GM12878 (cell line): ENCODE measurements around the gene RPAP3. TPM values are rescaled to one million over a fixed set of nuclear protein-coding genes. Genes with fewer than 3 reads are reported as not detected.
A peak's percentile ranks its signal among the peaks of the same experiment; 100 is the strongest.

Experiments
- ATAC-seq: fragments of 200-7000 bp; cut with Tn5 transposase; 3 replicates; pipeline ENCODE4 v1.9.1; 2020; ENCODE audit warnings: mild to moderate bottlenecking, moderate library complexity
- BruUV-seq: library from RNA; stranded (reverse); fragments of 400-500 nt; replicated peaks from 2 replicates; lab custom pipeline; 2021; lab: Mats Ljungman, UMichigan
- CTCF ChIA-PET: fragments of 300-600 bp; sonication (Branson Sonifier 250); formaldehyde crosslinking; extraction: SDS; loops from one replicate; lab custom pipeline; 2021; ENCODE audit warnings: inconsistent platforms; lab: Yijun Ruan, JAX
- POLR2A ChIA-PET: fragments of 350-600 bp; formaldehyde crosslinking; extraction: SDS; loops from one replicate; lab custom pipeline; 2021; ENCODE audit warnings: inconsistent platforms; lab: Charles Lee
- RAD21 ChIA-PET: fragments of 300-600 bp; sonication (Branson Sonifier 250); formaldehyde crosslinking; loops from one replicate; lab custom pipeline; 2023; ENCODE audit warnings: antibody characterized with exemption; ENCODE audit not compliant: unreplicated experiment; lab: Charles Lee
- SMC1A ChIA-PET: fragments of 300-600 bp; sonication (Branson Sonifier 250); formaldehyde crosslinking; loops from one replicate; lab custom pipeline; 2023; ENCODE audit not compliant: unreplicated experiment, uncharacterized antibody; lab: Charles Lee
- DNase-seq: peaks from one replicate; pipeline ENCODE4 v3.0.0-alpha.2; 2011; ENCODE audit warnings: low read depth, low spot score
- FAIRE-seq: peaks from 3 replicates; lab custom pipeline; 2011; peaks lifted over from hg19 to GRCh38; lab: Jason Lieb, UNC
- H2AFZ ChIP-seq: 2 replicates; pipeline ENCODE4 v1.6.0; 2011; ENCODE audit warnings: low read depth, low read length, control low read depth; ENCODE audit not compliant: control insufficient read depth
- H3K27ac ChIP-seq: 2 replicates; pipeline ENCODE4 v1.5.1; 2011; ENCODE audit warnings: control low read depth; ENCODE audit not compliant: control insufficient read depth, insufficient read depth
- H3K27me3 ChIP-seq, 2 experiments: replicated peaks in 1 of 2; 2 replicates each; pipeline versions ENCODE4 v1.6.0 to v1.6.1; 2011; ENCODE audit warnings: low read length in 1 of 2; ENCODE audit not compliant: control insufficient read depth in 2 of 2, insufficient read depth in 2 of 2
- H3K36me3 ChIP-seq, 2 experiments: 2 replicates each; pipeline ENCODE4 v1.5.1; 2011; ENCODE audit warnings: low read length in 1 of 2; ENCODE audit not compliant: control insufficient read depth in 2 of 2, insufficient read depth in 2 of 2
- H3K4me1 ChIP-seq: 2 replicates; pipeline ENCODE4 v1.6.1; 2011; ENCODE audit warnings: mild to moderate bottlenecking, low read length, moderate library complexity, mixed read lengths; ENCODE audit not compliant: control insufficient read depth, insufficient read depth
- H3K4me2 ChIP-seq: 2 replicates; pipeline ENCODE4 v1.6.0; 2011; ENCODE audit warnings: control low read depth; ENCODE audit not compliant: control insufficient read depth, insufficient read depth
- H3K4me3 ChIP-seq: fragments of 200-600 bp; sonication (generic); 2 replicates; pipeline ENCODE4 v1.5.1; 2016
- H3K79me2 ChIP-seq: 2 replicates; pipeline ENCODE4 v1.6.0; 2011; ENCODE audit warnings: low read length; ENCODE audit not compliant: control insufficient read depth, insufficient read depth
- H3K9ac ChIP-seq: 2 replicates; pipeline ENCODE4 v1.8.0; 2011; ENCODE audit warnings: low read length, control low read depth, mixed read lengths; ENCODE audit not compliant: control insufficient read depth, insufficient read depth
- H3K9me3 ChIP-seq: replicated peaks from 3 replicates; pipeline ENCODE4 v1.5.1; 2011; ENCODE audit warnings: mild to moderate bottlenecking, low read length; ENCODE audit not compliant: control insufficient read depth, insufficient read depth
- H4K20me1 ChIP-seq: 2 replicates; pipeline ENCODE4 v1.6.0; 2011; ENCODE audit not compliant: control insufficient read depth, insufficient read depth
- BHLHE40 ChIP-seq, 2 experiments: fragments of 450-650 bp in 1 of 2; IDR thresholded peaks; 2 replicates each; pipeline ENCODE4 v1.6.1; 2011 to 2017; ENCODE audit warnings: low read depth in 2 of 2, borderline replicate concordance in 1 of 2, improper control_type of control experiment in 1 of 2, low read length in 1 of 2, mild to moderate bottlenecking in 1 of 2
- IKZF1 ChIP-seq: fragments of 450-650 bp; conservative IDR thresholded peaks from 2 replicates; pipeline ENCODE4 v1.6.1; 2017; ENCODE audit warnings: antibody characterized with exemption, mild to moderate bottlenecking
- IKZF2 ChIP-seq, 2 experiments: fragments of 450-650 bp; IDR thresholded peaks; 2 replicates each; pipeline ENCODE4 v1.6.1; 2017; ENCODE audit warnings: mild to moderate bottlenecking in 2 of 2, moderate library complexity in 2 of 2
- JUND ChIP-seq: IDR thresholded peaks from 2 replicates; pipeline ENCODE4 v1.6.1; 2012; ENCODE audit warnings: low read depth, mild to moderate bottlenecking, low read length, improper control_type of control experiment, moderate library complexity
- RB1 ChIP-seq: fragments of 450-650 bp; formaldehyde crosslinking; IDR thresholded peaks from 2 replicates; pipeline ENCODE4 v1.6.1; 2017; ENCODE audit warnings: mild to moderate bottlenecking, borderline replicate concordance
- SPI1 ChIP-seq: IDR thresholded peaks from 2 replicates; pipeline ENCODE4 v1.6.1; 2011; ENCODE audit warnings: low read depth, mild to moderate bottlenecking, low read length, moderate library complexity, borderline replicate concordance; ENCODE audit not compliant: insufficient read depth
- TCF3 ChIP-seq: IDR thresholded peaks from 2 replicates; pipeline ENCODE4 v1.6.1; 2012; ENCODE audit warnings: low read depth, mild to moderate bottlenecking, low read length, borderline replicate concordance; ENCODE audit not compliant: insufficient read depth
- ZNF24 ChIP-seq: fragments of 450-650 bp; IDR thresholded peaks from 2 replicates; pipeline ENCODE4 v1.6.1; 2017; ENCODE audit warnings: antibody characterized with exemption, mild to moderate bottlenecking
- WGBS: methylation state at CpG from one replicate; pipeline ENCODE4 v1.1.6; 2016; ENCODE audit warnings: low lambda C conversion rate; ENCODE audit not compliant: insufficient replicate concordance, insufficient coverage; ENCODE audit errors: missing lambda C conversion rate; 5-methylcytosine and 5-hydroxymethylcytosine counted together
- in situ Hi-C: fragments of 300-500 bp; cut with MboI; formaldehyde crosslinking; loops from 9 replicates; pipeline ENCODE4 v1.14.3; 2018; ENCODE audit warnings: mixed read lengths
- intact Hi-C: fragments of 100-400 bp; cut with micrococcal nuclease; formaldehyde crosslinking; loops from one replicate; pipeline ENCODE4 v1.14.2; 2022; ENCODE audit not compliant: unreplicated experiment
- polyA plus RNA-seq, 11 experiments: library from polyadenylated mRNA; depleted of rRNA in 4 of 11; unstranded in 6 of 11; stranded (reverse) in 5 of 11; fragments of >200 nt; fragmentation: Nextera tagmentation in 4 of 11; fragmentation: Illumina TruSeq in 1 of 11; extraction: Ambion mirVana in 4 of 11; extraction: Trizol in 1 of 11; gene quantifications; 1 replicate in 1 of 11; 2 replicates in 10 of 11; pipeline versions ENCODE4 v1.2.1 to v1.2.3, GENCODE V29; 2011 to 2016; ENCODE audit warnings: inconsistent platforms in 2 of 11, missing spikeins in 2 of 11, low read depth in 1 of 11
- total RNA-seq, 4 experiments: library from RNA; depleted of rRNA in 3 of 4; stranded (reverse); fragments of >200 nt in 3 of 4; fragmentation: Illumina TruSeq in 1 of 4; extraction: Trizol in 1 of 4; gene quantifications; 2 replicates each; pipeline versions ENCODE4 v1.2.1 to v1.2.3, GENCODE V29; 2013 to 2021
- TF ChIP-seq, protein P1 (sequence below): IDR thresholded peaks from 2 replicates; pipeline ENCODE4 v1.6.1; 2012; ENCODE audit warnings: low read depth, low read length, improper control_type of control experiment

Gene RPAP3
- total and polyA plus RNA-seq, 10 of the 15 experiments (the other 5 are each of a cell fraction or from before 2014, with no cell fraction given): 14.1 to 50.6 (median 28.4) TPM

DNA sequence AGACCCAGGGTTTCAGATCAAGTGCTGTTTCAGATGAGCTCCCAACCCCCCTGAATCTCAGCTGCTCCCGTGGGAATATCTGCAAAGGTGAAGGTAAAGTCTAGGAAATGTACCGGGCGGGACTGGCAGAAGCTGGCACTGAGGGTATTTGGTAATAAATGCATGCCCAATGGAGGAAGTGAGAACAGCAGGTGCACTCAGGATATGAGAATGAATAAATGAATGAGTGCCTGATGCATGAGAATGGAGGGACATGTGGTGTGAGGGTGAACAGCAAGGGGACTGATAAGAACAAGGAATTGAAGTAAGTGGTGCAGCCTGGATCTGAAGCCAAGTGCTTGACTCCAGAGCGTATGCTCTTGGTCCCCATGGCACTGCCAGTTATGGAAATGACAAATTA, 41.3 kb upstream of the RPAP3 start:
- SMC1A ChIA-PET: interaction anchor here (1.0 to 10.3 kb wide), 2 partner anchors 11 to 19 kb away, joined by 3 to 277 read pairs; partner anchors contain the start of gene RAPGEF3
- peaks cover 5% of the 10 kb centered on the region; the same call in 1 of the 2 replicates for H3K4me1 ChIP-seq
- no peak for FAIRE-seq
- TF ChIP-seq RB1: no peak
- no peak for TF ChIP-seq BHLHE40 (IDR thresholded peaks at IDR 0.05; ENCODE audit: borderline replicate concordance in 1 of 2, low read depth in 2 of 2, low read length in 1 of 2)
- no peak for TF ChIP-seq IKZF1
- TF ChIP-seq TCF3: peak; percentile 58; the same call in 1 of the 2 replicates
- TF ChIP-seq JUND: no peak
- peak; percentile 86 for TF ChIP-seq ZNF24
- TF ChIP-seq, protein P1, sequence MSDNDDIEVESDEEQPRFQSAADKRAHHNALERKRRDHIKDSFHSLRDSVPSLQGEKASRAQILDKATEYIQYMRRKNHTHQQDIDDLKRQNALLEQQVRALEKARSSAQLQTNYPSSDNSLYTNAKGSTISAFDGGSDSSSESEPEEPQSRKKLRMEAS: no peak
- 0 out of 4 replicates have a peak, but pooled peaks of 1 of the 2 experiments have one; percentile 12 for TF ChIP-seq IKZF2 (IDR thresholded peaks at IDR 0.05)
- TF ChIP-seq SPI1: peak; percentile 45; the same call in 1 of the 2 replicates
- TF ChIP-seq, all 136 proteins: peak for 4
- RAD21 ChIA-PET: interaction anchor here (2.2 kb wide), 1 partner anchor 19 kb away, joined by 6 read pairs; no protein-coding TSS in a partner anchor
- peak; percentile 28 for ATAC-seq
- intact Hi-C loops: no loop called here
- CTCF ChIA-PET: interaction anchor here (10.0 to 10.4 kb wide), 2 partner anchors 10 to 27 kb away, joined by 507 to 814 read pairs; partner anchors contain the start of genes RAPGEF3 and SLC48A1
- no peak overlapping the region for H3K9ac ChIP-seq
- H4K20me1 ChIP-seq: no peaks in the 10 kb centered on the region
- no peaks in the 10 kb centered on the region for H3K36me3 ChIP-seq
- no peaks in the 10 kb centered on the region for H3K79me2 ChIP-seq
- H2AFZ ChIP-seq: no peak overlapping the region
- no peaks in the 10 kb centered on the region for H3K27me3 ChIP-seq
- no peak overlapping the region for H3K27ac ChIP-seq
- no peak overlapping the region for H3K4me3 ChIP-seq
- BruUV-seq: no TSS peak
- no peak for DNase-seq
- in situ Hi-C loops: no loop called here
- POLR2A ChIA-PET: interaction anchor here (1.0 kb wide), 1 partner anchor 8 kb away, joined by 4 read pairs; no protein-coding TSS in a partner anchor
- H3K4me2 ChIP-seq: no peak overlapping the region
- WGBS: 19% methylated on average over 4 of the region's 4 CpGs
- H3K9me3 ChIP-seq: no peaks in the 10 kb centered on the region
